Prostate gland (tissue), 2 donors: Measurements from ENCODE around the gene SLC39A1. TPM values are rescaled to one million over a fixed set of nuclear protein-coding genes. Genes with fewer than 3 reads are reported as not detected.
A peak's percentile ranks its signal among the peaks of the same experiment; 100 is the strongest.
"Not testable (repeated sequence)": the region's sequence is repeated elsewhere in the genome, so short reads cannot be mapped to it uniquely, and the experiment has no call there.

Experiments
- DNase-seq: peaks from one replicate; pipeline ENCODE4 v3.0.0-alpha.2; 2019; ENCODE audit warnings: low spot score
- H3K27ac ChIP-seq, 2 donors: fragments of 200-600 bp; sonication (generic); 2 replicates each; pipeline ENCODE4 v1.5.1; 2017 to 2019
- H3K27me3 ChIP-seq: fragments of 200-600 bp; sonication (generic); replicated peaks from 2 replicates; pipeline ENCODE4 v1.5.1; 2019; ENCODE audit not compliant: insufficient read depth
- H3K36me3 ChIP-seq, 2 donors: fragments of 200-600 bp; sonication (generic); 1 replicate in 1 of 2; 2 replicates in 1 of 2; pipeline versions ENCODE4 v1.5.1 to v1.8.1; 2017 to 2019
- H3K4me1 ChIP-seq: fragments of 200-600 bp; sonication (generic); replicated peaks from 2 replicates; pipeline ENCODE4 v1.5.1; 2019
- H3K4me3 ChIP-seq, 2 donors: fragments of 200-600 bp; sonication (generic); 2 replicates each; pipeline ENCODE4 v1.5.1; 2017 to 2019
- H3K9me3 ChIP-seq: fragments of 200-600 bp; sonication (generic); 2 replicates; pipeline ENCODE4 v1.5.1; 2017
- POLR2A ChIP-seq: fragments of 450-650 bp; IDR thresholded peaks from one replicate; pipeline ENCODE4 v1.6.1; 2016; ENCODE audit warnings: antibody characterized with exemption, mild to moderate bottlenecking
- POLR2AphosphoS5 ChIP-seq: sonication (generic); formaldehyde crosslinking; IDR thresholded peaks from one replicate; pipeline ENCODE4 v1.6.1; 2017; ENCODE audit warnings: antibody characterized with exemption
- WGBS: methylation state at CpG from one replicate; pipeline ENCODE4 v1.1.5; 2018; 5-methylcytosine and 5-hydroxymethylcytosine counted together
- intact Hi-C: fragments of 100-400 bp; cut with DNase I; formaldehyde crosslinking; loops from one replicate; pipeline ENCODE4 v1.14.2; 2022
- total RNA-seq, 2 donors: library from RNA; depleted of rRNA; stranded (reverse); fragments of >200 nt; gene quantifications; one replicate each; pipeline ENCODE4 v1.1.0, GENCODE V29; 2016
- TF ChIP-seq, protein P1 (sequence below), 4 experiments: fragments of 200-600 bp in 2 of 4; fragments of 450-650 bp in 2 of 4; sonication (generic) in 2 of 4; IDR thresholded peaks; 1 replicate in 3 of 4; 2 replicates in 1 of 4; pipeline ENCODE4 v1.5.1; 2016 to 2019; ENCODE audit warnings: antibody characterized with exemption in 4 of 4, mild to moderate bottlenecking in 2 of 4, moderate library complexity in 2 of 4

SLC39A1 gene
- total RNA-seq, 2 donors from 2014 or later = 88.6 to 122 TPM

GRCh38 chr1:153984123-153984894, 21.0 kb upstream of the SLC39A1 start:
- no peak for DNase-seq
- Histone ChIP-seq H3K4me1 (no peaks in the 10 kb centered on the region), H3K36me3 (no peaks in the 10 kb centered on the region), H3K9me3 (no peaks in the 10 kb centered on the region), H3K27me3 (no peaks in the 10 kb centered on the region), H3K4me3 (no peak overlapping the region), H3K27ac (peak overlapping the region in 1 of 2 donors; percentile 89)
- intact Hi-C loops = no loop called here
- TF ChIP-seq POLR2A (no peak), POLR2AphosphoS5 (no peak)
- TF ChIP-seq, protein P1, sequence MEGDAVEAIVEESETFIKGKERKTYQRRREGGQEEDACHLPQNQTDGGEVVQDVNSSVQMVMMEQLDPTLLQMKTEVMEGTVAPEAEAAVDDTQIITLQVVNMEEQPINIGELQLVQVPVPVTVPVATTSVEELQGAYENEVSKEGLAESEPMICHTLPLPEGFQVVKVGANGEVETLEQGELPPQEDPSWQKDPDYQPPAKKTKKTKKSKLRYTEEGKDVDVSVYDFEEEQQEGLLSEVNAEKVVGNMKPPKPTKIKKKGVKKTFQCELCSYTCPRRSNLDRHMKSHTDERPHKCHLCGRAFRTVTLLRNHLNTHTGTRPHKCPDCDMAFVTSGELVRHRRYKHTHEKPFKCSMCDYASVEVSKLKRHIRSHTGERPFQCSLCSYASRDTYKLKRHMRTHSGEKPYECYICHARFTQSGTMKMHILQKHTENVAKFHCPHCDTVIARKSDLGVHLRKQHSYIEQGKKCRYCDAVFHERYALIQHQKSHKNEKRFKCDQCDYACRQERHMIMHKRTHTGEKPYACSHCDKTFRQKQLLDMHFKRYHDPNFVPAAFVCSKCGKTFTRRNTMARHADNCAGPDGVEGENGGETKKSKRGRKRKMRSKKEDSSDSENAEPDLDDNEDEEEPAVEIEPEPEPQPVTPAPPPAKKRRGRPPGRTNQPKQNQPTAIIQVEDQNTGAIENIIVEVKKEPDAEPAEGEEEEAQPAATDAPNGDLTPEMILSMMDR (IDR thresholded peaks at IDR 0.05) = no peak
- WGBS = 64% methylated on average over 6 of the region's 6 CpGs

DNA sequence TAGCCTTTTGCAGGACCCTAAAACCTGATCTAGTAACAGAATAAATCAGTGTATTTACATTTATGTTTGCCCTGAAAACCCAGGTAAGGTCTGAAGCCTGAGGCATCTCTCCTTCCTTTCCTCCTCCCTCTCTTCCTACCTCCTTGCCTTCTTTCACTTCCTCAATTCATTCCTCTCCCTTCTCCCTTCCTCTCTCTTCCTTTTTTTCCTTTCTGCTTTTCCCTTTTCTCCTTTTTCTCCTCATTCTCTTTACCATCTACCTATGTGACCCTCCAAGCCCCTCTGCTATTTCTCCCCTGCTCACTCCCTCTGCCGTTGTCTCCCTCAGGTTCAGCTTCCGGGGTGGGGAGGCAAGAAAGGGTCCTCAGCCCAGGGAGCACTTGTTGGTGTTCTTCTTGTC, 18.4 kb upstream of the SLC39A1 start:
- WGBS = 98% methylated on average over 2 of the region's 2 CpGs
- H3K27ac ChIP-seq, H3K4me1 ChIP-seq, H3K9me3 ChIP-seq, H3K4me3 ChIP-seq, intact Hi-C loops, H3K36me3 ChIP-seq, DNase-seq, H3K27me3 ChIP-seq: not testable (repeated sequence)

GRCh38 chr1:153979091-153979490, 15.8 kb upstream of the SLC39A1 start:
- H3K4me1 ChIP-seq, H3K36me3 ChIP-seq, H3K27ac ChIP-seq, H3K27me3 ChIP-seq, H3K9me3 ChIP-seq, intact Hi-C loops, DNase-seq, H3K4me3 ChIP-seq: not testable (repeated sequence)
- 92% methylated on average over 12 of the region's 12 CpGs for WGBS

- Histone ChIP-seq H3K36me3 (no peaks in the 10 kb centered on the region), H3K27ac (peak overlapping the region; percentile 96), H3K9me3 (no peaks in the 10 kb centered on the region), H3K4me3 (peak overlapping the region; percentile 96 to 98), H3K27me3 (no peaks in the 10 kb centered on the region), H3K4me1 (no peaks in the 10 kb centered on the region)
- DNase-seq = no peak
- 62% methylated on average over 9 of the region's 9 CpGs for WGBS
- TF ChIP-seq, protein P1 (IDR thresholded peaks at IDR 0.05) = no peak
- no peak for TF ChIP-seq POLR2AphosphoS5
- no peak for TF ChIP-seq POLR2A
- intact Hi-C loops = no loop called here
These were observed 15.1 kb upstream of the SLC39A1 start for GRCh38 chr1:153978274-153978909.

- TF ChIP-seq, protein P1 (IDR thresholded peaks at IDR 0.05) = peak in 2 of 4 experiments; percentile 16 to 25
- TF ChIP-seq POLR2AphosphoS5 (peak; percentile 84), POLR2A (peak; percentile 92)
- no peaks in the 10 kb centered on the region for H3K9me3 ChIP-seq
- intact Hi-C loops = no loop called here
- H3K27me3 ChIP-seq = no peaks in the 10 kb centered on the region
- peak within 1 kb of the TSS; percentile 96 to 98 for H3K4me3 ChIP-seq
- DNase-seq = peak; percentile 93
- H3K27ac ChIP-seq = peak within 1 kb of the TSS; percentile 96
- under 1% methylated on average over 64 of the region's 75 CpGs for WGBS
- no peaks in the 10 kb centered on the region for H3K36me3 ChIP-seq
- H3K4me1 ChIP-seq = no peaks in the 10 kb centered on the region
These were observed 14.2 kb upstream of the SLC39A1 start, which contains the start of gene JTB for GRCh38 chr1:153977250-153978240. JTB (minus strand) TSS chr1:153977674; CDS start chr1:153977252, 422 bp downstream.
